HG02885 (cell line): ENCODE data around the gene IGFN1.

Experiments used
- ATAC-seq: cut with Tn5 transposase; IDR thresholded peaks from one replicate; pipeline ENCODE4 v1.9.1; 2021; ENCODE audit warnings: mild to moderate bottlenecking; ENCODE audit not compliant: unreplicated experiment, poor library complexity

IGFN1 gene

DNA sequence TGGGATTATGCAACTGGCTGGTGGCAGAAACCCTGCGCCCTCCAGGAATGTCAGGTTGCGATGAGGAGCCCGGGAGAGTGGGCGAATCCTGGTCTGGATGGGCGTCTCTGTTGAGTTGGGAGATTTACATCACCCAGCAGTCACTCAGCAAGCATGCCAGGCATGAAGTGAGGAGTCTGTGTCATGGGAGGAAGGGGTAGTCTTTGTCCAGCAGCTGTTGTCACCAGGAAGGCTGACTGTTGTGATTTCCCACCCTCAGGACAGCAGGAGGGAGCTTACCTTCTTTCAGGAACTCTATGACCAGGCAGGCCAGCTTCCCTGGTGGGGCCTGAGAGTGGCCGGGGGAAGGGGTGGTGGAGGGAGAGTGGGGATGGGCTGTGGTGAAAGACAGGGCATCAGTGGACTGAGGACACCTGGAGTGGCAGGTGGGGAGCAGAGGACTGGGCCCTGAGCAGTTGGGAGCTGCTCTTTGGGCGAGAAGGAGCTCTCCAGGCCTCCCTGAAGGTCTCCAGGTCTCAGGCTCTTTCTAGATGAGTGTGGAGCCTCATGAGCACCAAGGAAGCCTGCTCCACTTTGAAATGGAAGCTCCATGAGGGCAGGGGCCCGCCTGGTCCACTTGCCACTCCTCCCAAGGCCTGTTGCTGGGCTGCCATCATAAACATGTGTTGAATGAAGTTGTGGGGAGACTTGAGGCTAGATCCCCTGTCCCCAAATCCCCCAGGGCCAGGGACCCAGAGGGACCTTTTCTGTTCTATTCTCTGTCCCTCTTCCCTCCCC, 71.3 kb downstream of the IGFN1 start:
- ATAC-seq = no peak

DNA sequence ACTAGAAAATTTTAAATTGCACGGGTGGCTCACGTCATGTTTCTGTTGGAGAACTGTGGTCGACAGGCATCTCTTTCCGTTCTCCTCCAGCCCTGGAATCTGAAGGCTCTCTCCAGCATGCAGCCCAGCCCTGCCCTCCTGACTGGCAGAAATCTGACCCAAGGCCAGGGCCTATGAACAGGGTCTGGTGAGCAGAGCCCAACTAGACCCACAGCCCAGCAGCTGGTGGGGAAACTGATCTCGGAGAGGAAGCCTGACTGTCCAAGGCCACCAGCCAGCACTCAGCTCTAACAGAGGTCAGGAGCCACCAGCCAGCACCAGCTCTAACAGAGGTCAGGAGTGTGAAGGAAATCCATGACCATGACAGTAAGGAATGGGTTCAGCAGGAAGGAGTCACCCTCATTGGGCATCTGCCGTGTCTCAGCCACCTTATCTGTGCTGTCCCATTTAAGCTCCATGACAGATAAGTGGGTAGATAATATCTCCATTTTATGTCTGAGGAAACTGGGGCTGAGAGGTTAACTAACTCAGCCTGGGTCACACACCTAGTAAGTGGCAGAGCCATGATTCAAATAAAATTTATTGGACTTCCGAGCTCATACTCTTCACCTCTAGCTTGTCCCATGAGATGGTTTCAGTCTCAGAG, 72.5 kb downstream of the IGFN1 start:
- ATAC-seq = no peak

- no peak for ATAC-seq
Measured at GRCh38 chr1:201264072-201264471, 73.4 kb downstream of the IGFN1 start.

GRCh38 chr1:201264554-201264953, 73.9 kb downstream of the IGFN1 start:
- ATAC-seq = no peak

GRCh38 chr1:201265756-201266155, 75.1 kb downstream of the IGFN1 start:
- no peak for ATAC-seq

GRCh38 chr1:201266276-201266675, 75.7 kb downstream of the IGFN1 start:
- ATAC-seq = no peak

DNA sequence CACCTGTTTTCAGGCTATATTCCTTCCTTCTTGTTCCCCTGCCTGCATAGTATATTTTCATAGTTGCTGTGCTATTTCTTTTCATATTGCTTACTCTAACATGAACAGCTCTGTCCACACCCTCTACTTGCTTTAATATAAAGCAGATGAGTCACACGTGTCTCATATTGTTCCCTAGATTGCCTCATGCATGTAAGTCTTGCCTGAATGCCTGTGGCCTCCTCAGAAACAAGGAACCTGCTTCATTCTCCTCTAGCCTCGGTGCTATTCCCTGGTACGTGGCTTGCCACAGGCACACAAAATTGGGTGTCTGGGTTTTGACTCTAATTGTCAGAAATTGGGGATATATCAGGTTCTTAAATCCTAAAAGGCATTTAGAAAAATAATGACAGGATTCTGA, 76.2 kb downstream of the IGFN1 start:
- ATAC-seq = no peak

DNA sequence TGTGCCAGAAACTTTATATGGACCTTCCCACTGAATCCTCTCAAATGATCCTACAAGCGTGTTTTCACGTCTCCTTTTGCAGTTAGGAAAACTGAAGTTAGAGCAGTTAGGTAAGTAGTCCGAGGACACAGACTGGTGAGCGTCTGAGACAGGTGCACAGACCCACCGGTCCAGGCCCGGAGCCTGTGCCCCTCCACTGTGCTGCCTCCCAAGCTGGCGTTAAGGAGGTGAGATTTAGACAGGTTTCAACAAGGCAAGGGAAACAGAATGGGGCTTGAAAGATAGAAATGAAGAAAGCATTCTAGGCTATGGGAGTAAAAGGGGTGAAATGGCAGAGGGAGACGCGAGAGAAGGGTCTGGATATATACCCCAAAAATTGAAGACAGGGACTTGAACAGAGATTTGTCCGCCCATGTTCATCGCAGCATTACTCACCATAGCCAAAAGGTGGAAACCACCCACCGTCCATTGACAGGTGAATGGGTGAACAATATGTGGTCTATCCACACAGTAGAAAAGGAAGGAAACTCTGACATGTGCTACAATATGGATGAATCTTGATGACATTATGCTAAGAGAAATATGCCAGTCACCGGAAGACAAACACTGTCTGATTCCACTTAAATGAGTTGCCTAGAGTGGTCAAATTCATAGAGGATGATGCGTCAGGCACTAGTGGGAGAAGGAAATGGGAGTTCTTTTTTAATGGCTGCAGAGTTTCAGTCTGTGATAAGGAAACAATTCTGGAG, 77.0 kb downstream of the IGFN1 start:
- no peak for ATAC-seq

DNA sequence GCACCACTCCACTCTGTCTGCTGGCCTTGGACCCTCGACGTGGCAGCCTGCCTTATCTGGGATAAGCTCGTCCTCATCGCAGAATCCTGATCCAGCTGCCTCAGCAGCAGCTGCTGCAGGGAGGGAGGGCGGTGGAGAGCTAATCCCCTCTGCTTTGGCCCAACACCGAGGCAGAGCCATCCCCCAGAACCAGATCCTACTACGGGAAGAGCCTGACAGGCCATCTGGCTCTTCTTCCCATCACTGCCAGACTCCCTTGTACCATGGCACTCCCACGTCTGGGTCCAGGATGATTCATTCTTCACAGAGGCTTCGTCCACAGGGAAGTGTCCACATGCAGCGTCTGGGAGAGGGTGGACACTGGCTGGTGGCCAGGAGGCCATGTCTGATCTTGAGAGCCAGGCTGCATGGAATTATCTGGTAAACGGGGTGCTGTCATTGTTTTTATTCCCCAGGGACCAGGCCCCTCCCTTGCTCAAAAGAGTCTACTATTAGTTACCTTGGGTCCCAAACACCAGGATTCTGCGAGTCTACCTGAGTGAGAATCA, 78.1 kb downstream of the IGFN1 start:
- ATAC-seq = no peak

GRCh38 chr1:201269281-201269680, 78.7 kb downstream of the IGFN1 start:
- ATAC-seq = no peak

- ATAC-seq = no peak
Measured at GRCh38 chr1:201269900-201270410, 79.3 kb downstream of the IGFN1 start.

- ATAC-seq = no peak
Measured at GRCh38 chr1:201270616-201271390, 80.2 kb downstream of the IGFN1 start.

- ATAC-seq = no peak
Measured at GRCh38 chr1:201272799-201273198, 82.2 kb downstream of the IGFN1 start.

GRCh38 chr1:201274616-201275252, 84.1 kb downstream of the IGFN1 start:
- ATAC-seq = no peak

- ATAC-seq = no peak
Measured at GRCh38 chr1:201275253-201275666, 84.6 kb downstream of the IGFN1 start.

DNA sequence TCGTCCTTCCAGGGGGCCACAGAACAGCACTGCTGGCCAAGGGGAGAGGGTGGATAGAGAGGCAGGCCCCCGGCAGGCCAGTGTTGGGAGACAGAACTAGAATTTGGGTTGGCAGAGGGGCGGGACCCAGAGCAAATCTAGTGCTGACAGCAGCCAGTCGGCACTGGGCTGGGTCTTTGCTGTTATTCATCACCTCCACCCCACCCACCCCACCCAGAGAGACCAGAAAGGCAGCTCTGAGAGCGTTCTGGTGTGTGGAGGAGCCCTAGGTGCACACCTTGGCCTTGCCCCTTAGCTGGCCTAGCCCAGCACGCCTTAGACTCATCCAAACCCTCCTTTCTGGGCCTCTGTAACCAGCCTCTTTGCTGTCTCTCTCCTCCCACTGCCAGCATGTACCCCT, 86.3 kb downstream of the IGFN1 start:
- ATAC-seq = no peak

GRCh38 chr1:201277441-201277840, 86.8 kb downstream of the IGFN1 start:
- no peak for ATAC-seq
